Neural cell (in vitro differentiated cells): ENCODE data around the gene C2orf49. TPM values are rescaled to one million over a fixed set of nuclear protein-coding genes. Genes with fewer than 3 reads are reported as not detected.

Source experiments
- H2AFZ ChIP-seq: fragments of 200-600, 300-800 bp; sonication (generic), shearing (Covaris generic); 2 replicates; pipeline ENCODE4 v1.6.0; 2014; ENCODE audit warnings: low read depth, mild to moderate bottlenecking, antibody characterized with exemption, low read length, moderate library complexity
- H3F3A ChIP-seq: fragments of 200-600 bp; shearing (Covaris generic); 2 replicates; pipeline ENCODE4 v1.6.1; 2016; ENCODE audit warnings: mild to moderate bottlenecking, moderate library complexity, mixed read lengths, antibody characterized with exemption, low read length; ENCODE audit not compliant: insufficient read depth, poor library complexity, severe bottlenecking
- H3K27ac ChIP-seq: fragments of 200-600, 300-800 bp; sonication (generic), shearing (Covaris generic); 2 replicates; pipeline ENCODE4 v1.5.1; 2014; ENCODE audit warnings: mild to moderate bottlenecking, low read length, moderate library complexity
- H3K27me3 ChIP-seq: fragments of 300-800, 200-600 bp; sonication (generic), shearing (Covaris generic); 2 replicates; pipeline ENCODE4 v1.6.0; 2014; ENCODE audit warnings: mild to moderate bottlenecking, low read depth, low read length, moderate library complexity; ENCODE audit not compliant: insufficient read depth
- H3K36me3 ChIP-seq: fragments of 300-800, 200-600 bp; sonication (generic), shearing (Covaris generic); 2 replicates; pipeline ENCODE4 v1.5.1; 2014; ENCODE audit warnings: mild to moderate bottlenecking, antibody characterized with exemption, low read length, moderate library complexity; ENCODE audit not compliant: insufficient read depth
- H3K4me2 ChIP-seq: fragments of 300-800, 200-600 bp; sonication (generic), shearing (Covaris generic); 2 replicates; pipeline ENCODE4 v1.6.0; 2014; ENCODE audit warnings: mild to moderate bottlenecking, low read length
- H3K4me3 ChIP-seq: fragments of 300-800, 200-600 bp; sonication (generic), shearing (Covaris generic); 2 replicates; pipeline ENCODE4 v1.5.1; 2014; ENCODE audit warnings: mild to moderate bottlenecking, low read length, moderate library complexity
- H3K79me2 ChIP-seq: fragments of 200-600 bp; shearing (Covaris generic); replicated peaks from 2 replicates; pipeline ENCODE4 v1.6.0; 2014; ENCODE audit warnings: mild to moderate bottlenecking, low read length, moderate library complexity; ENCODE audit not compliant: insufficient read depth
- H3K9ac ChIP-seq: fragments of 300-800, 200-600 bp; sonication (generic), shearing (Covaris generic); 2 replicates; pipeline ENCODE4 v1.6.1; 2016; ENCODE audit warnings: mild to moderate bottlenecking, low read length, mixed read lengths
- H3K9me2 ChIP-seq: fragments of 200-600 bp; shearing (Covaris generic); 2 replicates; pipeline ENCODE4 v1.6.1; 2016; ENCODE audit warnings: mild to moderate bottlenecking, low read length, mixed read lengths; ENCODE audit not compliant: insufficient read depth
- H3K9me3 ChIP-seq: fragments of 200-600, 300-800 bp; sonication (generic), shearing (Covaris generic); 2 replicates; pipeline ENCODE4 v1.6.1; 2016; ENCODE audit warnings: mild to moderate bottlenecking, mixed run types, low read length, moderate library complexity, mixed read lengths
- H4K20me1 ChIP-seq: fragments of 200-600 bp; shearing (Covaris generic); 2 replicates; pipeline ENCODE4 v1.6.1; 2016; ENCODE audit warnings: mild to moderate bottlenecking, mixed run types; ENCODE audit not compliant: insufficient read depth
- CTCF ChIP-seq: fragments of 450-650 bp; IDR thresholded peaks from 2 replicates; pipeline ENCODE4 v1.5.1; 2014; ENCODE audit warnings: antibody characterized with exemption, mild to moderate bottlenecking, moderate library complexity; ENCODE audit not compliant: poor library complexity, severe bottlenecking
- EP300 ChIP-seq: fragments of 450-650 bp; conservative IDR thresholded peaks from 2 replicates; pipeline ENCODE4 v1.6.1; 2014; ENCODE audit warnings: antibody characterized with exemption, mild to moderate bottlenecking, moderate library complexity; ENCODE audit not compliant: poor library complexity, severe bottlenecking
- EZH2 ChIP-seq: fragments of 200-600, 300-800 bp; shearing (Covaris generic), sonication (generic); IDR thresholded peaks from 2 replicates; pipeline ENCODE4 v1.6.1; 2014; ENCODE audit warnings: antibody characterized with exemption, low read length, borderline replicate concordance, mild to moderate bottlenecking; ENCODE audit not compliant: insufficient read depth, poor library complexity, severe bottlenecking
- MXI1 ChIP-seq: fragments of 450-650 bp; conservative IDR thresholded peaks from 2 replicates; pipeline ENCODE4 v1.6.1; 2014; ENCODE audit warnings: antibody characterized with exemption, mild to moderate bottlenecking; ENCODE audit not compliant: poor library complexity, severe bottlenecking
- POLR2AphosphoS5 ChIP-seq: IDR thresholded peaks from 2 replicates; pipeline ENCODE4 v1.6.1; 2012
- RAD21 ChIP-seq: fragments of 450-650 bp; conservative IDR thresholded peaks from 2 replicates; pipeline ENCODE4 v1.6.1; 2014; ENCODE audit warnings: antibody characterized with exemption, mild to moderate bottlenecking, moderate library complexity
- REST ChIP-seq: IDR thresholded peaks from 2 replicates; pipeline ENCODE4 v1.6.1; 2012; ENCODE audit warnings: borderline replicate concordance
- SMC3 ChIP-seq: fragments of 450-650 bp; conservative IDR thresholded peaks from 2 replicates; pipeline ENCODE4 v1.6.1; 2014; ENCODE audit warnings: antibody characterized with exemption, mild to moderate bottlenecking, moderate library complexity; ENCODE audit not compliant: poor library complexity
- TAF1 ChIP-seq: IDR thresholded peaks from 2 replicates; pipeline ENCODE4 v1.6.1; 2012; ENCODE audit warnings: low read depth
- polyA plus RNA-seq: library from polyadenylated mRNA; depleted of rRNA; stranded (reverse); fragments of >200 nt; gene quantifications from 2 replicates; pipeline ENCODE4 v1.2.3, GENCODE V29; 2014

Gene C2orf49
- polyA plus RNA-seq, 1 donor from 2014 or later = 35.6 TPM

GRCh38 chr2:105321875-105322646 lies 15.3 kb upstream of the C2orf49 start:
- Histone ChIP-seq H3K9ac (no peak overlapping the region), H3K9me2 (no peaks in the 10 kb centered on the region), H2AFZ (no peak overlapping the region), H3F3A (no peaks in the 10 kb centered on the region), H4K20me1 (no peaks in the 10 kb centered on the region), H3K36me3 (no peaks in the 10 kb centered on the region), H3K27me3 (no peaks in the 10 kb centered on the region), H3K9me3 (no peaks in the 10 kb centered on the region), H3K4me2 (no peak overlapping the region), H3K79me2 (peaks cover 7% of the 10 kb centered on the region), H3K4me3 (no peak overlapping the region), H3K27ac (no peak overlapping the region)
- TF ChIP-seq MXI1 = no peak
- TF ChIP-seq POLR2AphosphoS5 = no peak
- no peak for TF ChIP-seq TAF1

- TF ChIP-seq TAF1 = no peak
- no peak for TF ChIP-seq EZH2
- TF ChIP-seq EP300 = no peak
- TF ChIP-seq MXI1 = no peak
- TF ChIP-seq REST = no peak
- no peak for TF ChIP-seq SMC3
- no peak for TF ChIP-seq CTCF
- TF ChIP-seq POLR2AphosphoS5 = no peak
- TF ChIP-seq RAD21 = no peak
- no peaks in the 10 kb centered on the region for H3F3A ChIP-seq
- H4K20me1 ChIP-seq = no peaks in the 10 kb centered on the region
- no peak overlapping the region for H3K9ac ChIP-seq
- no peaks in the 10 kb centered on the region for H3K9me2 ChIP-seq
- no peak overlapping the region for H3K4me3 ChIP-seq
- no peaks in the 10 kb centered on the region for H3K36me3 ChIP-seq
- H3K27ac ChIP-seq = no peak overlapping the region
- no peak overlapping the region for H2AFZ ChIP-seq
- no peak overlapping the region for H3K4me2 ChIP-seq
- peaks cover 7% of the 10 kb centered on the region for H3K79me2 ChIP-seq
- no peaks in the 10 kb centered on the region for H3K9me3 ChIP-seq
- no peaks in the 10 kb centered on the region for H3K27me3 ChIP-seq
Observed at GRCh38 chr2:105323111-105323510, 14.2 kb upstream of the C2orf49 start.
